ENCODE results near the gene CALHM4. TPM values are rescaled to one million over a fixed set of nuclear protein-coding genes. Genes with fewer than 3 reads are reported as not detected.

Gene CALHM4
- total RNA-seq, 6 experiments from 2014 or later: 0.24 to 0.31 (median 0.27) TPM; not detected in 3

DNA sequence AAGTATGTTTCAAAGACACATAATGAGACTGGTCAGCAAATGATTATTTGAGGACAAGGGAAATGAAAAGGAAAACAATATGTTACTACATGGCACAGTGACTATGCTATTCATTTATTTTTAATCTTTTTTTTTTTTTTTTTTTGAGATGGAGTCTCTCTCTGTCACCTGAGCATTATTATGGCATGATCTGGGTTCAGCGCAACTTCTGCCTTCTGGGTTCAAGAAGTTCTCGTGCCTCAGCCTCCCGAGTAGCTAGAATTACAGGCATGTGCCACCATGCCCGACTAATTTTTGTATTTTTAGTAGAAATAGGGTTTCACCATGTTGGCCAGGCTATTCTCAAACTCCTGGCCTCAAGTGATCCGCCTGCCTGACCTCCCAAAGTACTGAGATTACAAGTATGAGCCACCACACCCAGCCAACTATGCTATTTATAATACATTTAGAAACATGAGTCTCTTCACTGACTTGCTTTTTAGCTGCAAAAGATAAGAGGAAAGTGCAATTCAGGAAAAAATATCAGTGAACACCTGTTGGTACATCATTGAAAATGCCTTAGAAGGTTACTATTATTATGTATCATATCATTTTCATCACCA lies 3.4 kb downstream of the CALHM4 start:
- Mint-ChIP-seq H3K4me3 (peak overlapping the region; percentile 46), H3K27ac (peak overlapping the region; percentile 87), H3K9me3 (no peaks in the 10 kb centered on the region), H3K4me1 (ENCODE audit: low read depth) (peaks cover 73% of the 10 kb centered on the region), H3K36me3 (ENCODE audit: low read depth) (no peaks in the 10 kb centered on the region), H3K27me3 (ENCODE audit: insufficient read depth) (no peaks in the 10 kb centered on the region)
- TF ChIP-seq, protein P1, sequence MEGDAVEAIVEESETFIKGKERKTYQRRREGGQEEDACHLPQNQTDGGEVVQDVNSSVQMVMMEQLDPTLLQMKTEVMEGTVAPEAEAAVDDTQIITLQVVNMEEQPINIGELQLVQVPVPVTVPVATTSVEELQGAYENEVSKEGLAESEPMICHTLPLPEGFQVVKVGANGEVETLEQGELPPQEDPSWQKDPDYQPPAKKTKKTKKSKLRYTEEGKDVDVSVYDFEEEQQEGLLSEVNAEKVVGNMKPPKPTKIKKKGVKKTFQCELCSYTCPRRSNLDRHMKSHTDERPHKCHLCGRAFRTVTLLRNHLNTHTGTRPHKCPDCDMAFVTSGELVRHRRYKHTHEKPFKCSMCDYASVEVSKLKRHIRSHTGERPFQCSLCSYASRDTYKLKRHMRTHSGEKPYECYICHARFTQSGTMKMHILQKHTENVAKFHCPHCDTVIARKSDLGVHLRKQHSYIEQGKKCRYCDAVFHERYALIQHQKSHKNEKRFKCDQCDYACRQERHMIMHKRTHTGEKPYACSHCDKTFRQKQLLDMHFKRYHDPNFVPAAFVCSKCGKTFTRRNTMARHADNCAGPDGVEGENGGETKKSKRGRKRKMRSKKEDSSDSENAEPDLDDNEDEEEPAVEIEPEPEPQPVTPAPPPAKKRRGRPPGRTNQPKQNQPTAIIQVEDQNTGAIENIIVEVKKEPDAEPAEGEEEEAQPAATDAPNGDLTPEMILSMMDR (IDR thresholded peaks at IDR 0.05): no peak
- no peak for DNase-seq

DNA sequence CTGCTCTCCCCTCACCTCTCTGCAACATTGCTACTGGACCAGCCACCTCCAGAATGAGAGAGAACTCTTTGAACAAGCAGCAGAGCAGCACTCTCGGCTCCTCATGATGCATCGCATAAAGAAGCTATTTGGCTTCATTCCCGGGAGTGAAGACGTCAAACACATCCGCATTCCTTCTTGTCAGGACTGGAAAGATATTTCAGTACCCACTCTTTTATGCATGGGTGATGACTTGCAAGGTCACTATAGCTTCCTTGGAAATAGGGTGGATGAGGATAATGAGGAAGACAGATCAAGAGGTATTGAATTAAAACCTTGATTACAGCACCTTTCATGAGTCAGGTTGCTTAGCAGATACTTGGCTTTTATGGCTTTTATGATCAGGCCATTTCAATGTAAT lies 4.3 kb downstream of the CALHM4 start:
- no peaks in the 10 kb centered on the region for H3K27me3 Mint-ChIP-seq (ENCODE audit: insufficient read depth)
- H3K4me1 Mint-ChIP-seq (ENCODE audit: low read depth): peaks cover 83% of the 10 kb centered on the region
- no peaks in the 10 kb centered on the region for H3K36me3 Mint-ChIP-seq (ENCODE audit: low read depth)
- TF ChIP-seq, protein P1 (IDR thresholded peaks at IDR 0.05): no peak
- H3K4me3 Mint-ChIP-seq: peak overlapping the region; percentile 77
- DNase-seq: peak; percentile 94
- no peaks in the 10 kb centered on the region for H3K9me3 Mint-ChIP-seq
- peak overlapping the region; percentile 87 for H3K27ac Mint-ChIP-seq

DNA sequence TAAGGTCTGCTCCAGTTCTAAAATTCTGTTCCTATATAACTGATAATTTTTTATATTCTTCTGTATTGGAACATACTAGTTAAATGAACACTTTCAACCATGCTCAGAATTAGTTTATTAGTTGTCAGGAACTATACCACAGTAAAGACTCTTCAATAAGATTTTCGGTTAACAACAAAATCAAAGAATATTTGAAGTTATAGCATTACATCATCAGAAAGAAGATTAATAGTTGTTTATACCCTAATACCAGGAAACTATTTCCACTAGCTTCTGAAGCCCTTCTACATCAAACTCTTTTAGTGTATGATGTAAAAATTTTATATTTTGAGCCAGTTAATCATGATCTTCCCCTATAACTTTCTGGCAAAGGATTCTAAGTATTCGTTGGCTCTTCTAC lies 6.6 kb downstream of the CALHM4 start:
- H3K36me3 Mint-ChIP-seq (ENCODE audit: low read depth): no peaks in the 10 kb centered on the region
- no peak overlapping the region for H3K4me3 Mint-ChIP-seq
- no peak overlapping the region for H3K27ac Mint-ChIP-seq
- no peaks in the 10 kb centered on the region for H3K9me3 Mint-ChIP-seq
- DNase-seq: no peak
- peaks cover 100% of the 10 kb centered on the region for H3K4me1 Mint-ChIP-seq (ENCODE audit: low read depth)
- no peaks in the 10 kb centered on the region for H3K27me3 Mint-ChIP-seq (ENCODE audit: insufficient read depth)
- TF ChIP-seq, protein P1 (IDR thresholded peaks at IDR 0.05): no peak

DNA sequence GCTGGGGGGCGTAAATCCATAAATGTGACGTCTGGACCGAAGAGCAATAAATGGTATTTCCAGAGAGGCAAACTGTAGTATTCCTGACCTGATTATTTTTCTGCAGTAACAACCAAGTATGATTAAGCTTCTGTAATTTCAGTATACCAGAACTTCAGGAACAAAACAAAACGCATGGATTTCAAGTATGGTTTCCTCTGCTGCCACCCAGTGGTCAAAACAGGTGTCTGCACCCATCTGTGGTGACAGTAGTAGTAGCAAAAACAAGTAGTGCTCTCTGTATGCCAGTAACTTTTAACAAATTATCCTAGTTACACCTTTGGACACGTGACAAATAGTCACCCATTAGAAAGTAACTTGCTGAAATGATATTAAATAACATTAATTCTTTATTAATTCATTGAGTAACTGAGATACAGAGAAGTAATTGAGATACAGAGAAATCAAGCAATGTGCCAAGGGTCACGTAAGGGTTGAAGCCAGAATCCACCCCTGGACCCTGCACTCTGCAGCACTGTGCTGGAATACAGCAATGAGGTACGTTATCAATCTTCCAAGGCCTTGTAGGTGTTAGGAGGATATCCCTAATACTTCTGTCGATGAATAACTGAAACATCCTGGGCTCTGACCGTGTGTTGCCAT lies 7.9 kb downstream of the CALHM4 start:
- Mint-ChIP-seq H3K4me3 (no peak overlapping the region), H3K27me3 (ENCODE audit: insufficient read depth) (no peaks in the 10 kb centered on the region), H3K4me1 (ENCODE audit: low read depth) (peaks cover 100% of the 10 kb centered on the region), H3K27ac (peak overlapping the region; percentile 8), H3K36me3 (ENCODE audit: low read depth) (no peaks in the 10 kb centered on the region), H3K9me3 (no peaks in the 10 kb centered on the region)
- DNase-seq: peak; percentile 77
- TF ChIP-seq, protein P1 (IDR thresholded peaks at IDR 0.05): peak; percentile 99

DNA sequence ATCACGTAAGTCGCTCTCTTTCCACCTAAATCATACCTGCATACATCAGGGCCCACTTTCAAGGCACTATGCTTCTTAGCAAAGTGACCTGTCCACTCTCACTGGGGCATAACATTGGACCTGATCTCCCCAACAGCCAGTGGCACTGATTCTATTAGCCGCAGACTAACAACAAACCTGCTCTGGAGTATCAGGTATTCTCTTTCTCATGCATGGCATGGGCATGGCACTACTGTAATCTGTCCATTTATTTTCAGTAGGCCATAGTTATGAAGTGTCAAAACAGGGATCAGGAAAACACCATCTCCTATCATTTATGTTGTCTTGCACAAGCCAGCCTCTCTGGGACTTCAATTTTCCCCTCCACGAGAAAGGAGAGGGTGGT lies 8.5 kb downstream of the CALHM4 start:
- DNase-seq: no peak
- H3K9me3 Mint-ChIP-seq: no peaks in the 10 kb centered on the region
- no peak overlapping the region for H3K4me3 Mint-ChIP-seq
- H3K27me3 Mint-ChIP-seq (ENCODE audit: insufficient read depth): no peaks in the 10 kb centered on the region
- peak overlapping the region; percentile 83 for H3K27ac Mint-ChIP-seq
- peaks cover 100% of the 10 kb centered on the region for H3K4me1 Mint-ChIP-seq (ENCODE audit: low read depth)
- TF ChIP-seq, protein P1 (IDR thresholded peaks at IDR 0.05): no peak
- H3K36me3 Mint-ChIP-seq (ENCODE audit: low read depth): no peaks in the 10 kb centered on the region

Measured in HFFc6 (cell line).